H1 (cell line): ENCODE results near the gene OGN. TPM values are rescaled to one million over a fixed set of nuclear protein-coding genes. Genes with fewer than 3 reads are reported as not detected.

Experiments
- CTCF ChIA-PET: fragments of 300-600 bp; sonication (Branson Sonifier 250); formaldehyde crosslinking; loops from one replicate; lab custom pipeline; 2021; ENCODE audit not compliant: partially characterized antibody; lab: Charles Lee
- POLR2A ChIA-PET: fragments of 300-600 bp; sonication (Branson Sonifier 250); formaldehyde crosslinking; loops from one replicate; lab custom pipeline; 2021; ENCODE audit warnings: inconsistent platforms; ENCODE audit not compliant: partially characterized antibody; lab: Charles Lee
- DNase-seq, 2 experiments: peaks; one replicate each; pipeline versions ENCODE4 v3.0.0 to v3.0.0-alpha.2; 2010 to 2022; ENCODE audit warnings: low spot score in 2 of 2, low read depth in 1 of 2, mixed read lengths in 1 of 2
- FAIRE-seq: peaks from 2 replicates; lab custom pipeline; 2011; peaks lifted over from hg19 to GRCh38; lab: Jason Lieb, UNC
- H2AFZ ChIP-seq: 2 replicates; pipeline ENCODE4 v1.8.1; 2012; ENCODE audit warnings: low read length, inconsistent platforms
- H2AK5ac ChIP-seq: 2 replicates; pipeline ENCODE4 v1.6.1; 2013; ENCODE audit warnings: low read depth, low read length
- H2BK120ac ChIP-seq: replicated peaks from 2 replicates; pipeline ENCODE3; 2013; ENCODE audit warnings: low read depth, low read length, inconsistent platforms
- H2BK12ac ChIP-seq: 2 replicates; pipeline ENCODE4 v1.6.1; 2013; ENCODE audit warnings: low read depth, low read length
- H2BK15ac ChIP-seq: 2 replicates; pipeline ENCODE4 v1.6.1; 2013; ENCODE audit warnings: low read length
- H2BK20ac ChIP-seq: 2 replicates; pipeline ENCODE4 v1.6.1; 2013; ENCODE audit warnings: low read length
- H2BK5ac ChIP-seq: 2 replicates; pipeline ENCODE4 v1.6.1; 2013; ENCODE audit warnings: low read depth, low read length
- H3K14ac ChIP-seq: 2 replicates; pipeline ENCODE4 v1.6.1; 2013; ENCODE audit warnings: inconsistent platforms; ENCODE audit not compliant: insufficient read length
- H3K18ac ChIP-seq: 2 replicates; pipeline ENCODE4 v1.6.1; 2013; ENCODE audit warnings: low read length; ENCODE audit errors: extremely low read depth
- H3K23ac ChIP-seq: 2 replicates; pipeline ENCODE4 v1.6.1; 2013; ENCODE audit warnings: inconsistent platforms; ENCODE audit not compliant: insufficient read length
- H3K23me2 ChIP-seq: 2 replicates; pipeline ENCODE4 v1.6.1; 2013; ENCODE audit warnings: low read depth, low read length
- H3K27ac ChIP-seq: 2 replicates; pipeline ENCODE4 v1.6.1; 2011; ENCODE audit warnings: low read depth, low read length, inconsistent platforms
- H3K27me3 ChIP-seq, 4 experiments: replicated peaks in 1 of 4; 1 replicate in 1 of 4; 2 replicates in 3 of 4; pipeline versions ENCODE4 v1.6.1 to v1.8.1; 2011 to 2013; ENCODE audit warnings: low read length in 3 of 4, mild to moderate bottlenecking in 3 of 4, inconsistent platforms in 2 of 4, mixed read lengths in 2 of 4, moderate library complexity in 1 of 4; ENCODE audit not compliant: control insufficient read depth in 3 of 4, insufficient read depth in 3 of 4; ENCODE audit errors: extremely low read depth in 1 of 4
- H3K36me3 ChIP-seq, 4 experiments: 2 replicates each; pipeline versions ENCODE4 v1.6.1 to v1.8.1; 2011 to 2013; ENCODE audit warnings: mild to moderate bottlenecking in 4 of 4, low read length in 3 of 4, moderate library complexity in 2 of 4, control low read depth in 1 of 4, inconsistent platforms in 1 of 4; ENCODE audit not compliant: insufficient read depth in 4 of 4, control insufficient read depth in 2 of 4
- H3K4ac ChIP-seq: replicated peaks from 2 replicates; pipeline ENCODE3; 2013; ENCODE audit warnings: low read length, low read depth, mixed read lengths, inconsistent platforms; ENCODE audit not compliant: insufficient read length
- H3K4me1 ChIP-seq, 4 experiments: replicated peaks in 1 of 4; 1 replicate in 1 of 4; 2 replicates in 3 of 4; pipeline versions ENCODE4 v1.6.1 to v1.8.1; 2011 to 2013; ENCODE audit warnings: low read length in 3 of 4, inconsistent platforms in 2 of 4, mixed read lengths in 1 of 4; ENCODE audit not compliant: insufficient read depth in 4 of 4, control insufficient read depth in 3 of 4
- H3K4me2 ChIP-seq, 2 experiments: 2 replicates each; pipeline versions ENCODE4 v1.6.1 to v1.8.1; 2011 to 2013; ENCODE audit warnings: low read depth in 2 of 2, low read length in 2 of 2, control low read depth in 1 of 2, inconsistent platforms in 1 of 2, mild to moderate bottlenecking in 1 of 2; ENCODE audit not compliant: insufficient read depth in 1 of 2
- H3K4me3 ChIP-seq, 4 experiments: fragments of 200-600, 300-600 bp in 1 of 4; sonication (generic), shearing (Covaris generic), sonication (Bioruptor Twin) in 1 of 4; 2 replicates each; pipeline versions ENCODE4 v1.5.1 to v1.8.1; 2011 to 2016; ENCODE audit warnings: low read length in 4 of 4, low read depth in 3 of 4, control low read depth in 2 of 4, inconsistent platforms in 2 of 4, mild to moderate bottlenecking in 2 of 4, mixed read lengths in 1 of 4, moderate library complexity in 1 of 4; ENCODE audit not compliant: insufficient read depth in 2 of 4; ENCODE audit errors: extremely low read depth in 1 of 4
- H3K56ac ChIP-seq: replicated peaks from 2 replicates; pipeline ENCODE3; 2013; ENCODE audit warnings: low read depth, mild to moderate bottlenecking, mixed read lengths, low read length, inconsistent platforms; ENCODE audit not compliant: insufficient read length
- H3K79me1 ChIP-seq: 2 replicates; pipeline ENCODE4 v1.6.1; 2013; ENCODE audit warnings: low read depth, low read length, control low read depth
- H3K79me2 ChIP-seq, 2 experiments: 2 replicates each; pipeline versions ENCODE4 v1.6.1 to v1.8.1; 2012 to 2013; ENCODE audit warnings: low read length in 2 of 2, mild to moderate bottlenecking in 2 of 2, inconsistent platforms in 1 of 2; ENCODE audit not compliant: insufficient read depth in 2 of 2, control insufficient read depth in 1 of 2
- H3K9ac ChIP-seq, 4 experiments: replicated peaks in 1 of 4; 1 replicate in 1 of 4; 2 replicates in 3 of 4; pipeline versions ENCODE4 v1.6.1 to v1.8.1; 2011 to 2013; ENCODE audit warnings: low read depth in 3 of 4, low read length in 3 of 4, control low read depth in 2 of 4, mild to moderate bottlenecking in 2 of 4, moderate library complexity in 2 of 4, inconsistent platforms in 1 of 4; ENCODE audit errors: extremely low read depth in 1 of 4
- H3K9me3 ChIP-seq, 2 experiments: 2 replicates each; pipeline versions ENCODE4 v1.6.1 to v1.8.1; 2012 to 2013; ENCODE audit warnings: mild to moderate bottlenecking in 2 of 2, moderate library complexity in 2 of 2, control low read depth in 1 of 2, inconsistent platforms in 1 of 2, low read depth in 1 of 2, low read length in 1 of 2, mixed read lengths in 1 of 2; ENCODE audit not compliant: insufficient read depth in 2 of 2
- H4K20me1 ChIP-seq, 2 experiments: replicated peaks in 1 of 2; 2 replicates each; pipeline versions ENCODE3 to v1.8.1; 2011 to 2013; ENCODE audit warnings: inconsistent platforms in 2 of 2, low read length in 2 of 2, mild to moderate bottlenecking in 1 of 2; ENCODE audit not compliant: insufficient read depth in 2 of 2, control insufficient read depth in 1 of 2
- H4K5ac ChIP-seq: 2 replicates; pipeline ENCODE4 v1.6.1; 2013; ENCODE audit warnings: low read length, low read depth, mixed read lengths, inconsistent platforms; ENCODE audit not compliant: insufficient read length
- H4K8ac ChIP-seq: 2 replicates; pipeline ENCODE4 v1.8.0; 2013; ENCODE audit warnings: mild to moderate bottlenecking, moderate library complexity, low read length, inconsistent platforms; ENCODE audit not compliant: insufficient read depth; ENCODE audit errors: extremely low read depth
- H4K91ac ChIP-seq: replicated peaks from 2 replicates; pipeline ENCODE3; 2013; ENCODE audit warnings: low read length, mixed read lengths, inconsistent platforms; ENCODE audit not compliant: insufficient read length
- CHD1 ChIP-seq: IDR thresholded peaks from 2 replicates; pipeline ENCODE4 v1.6.1; 2012; ENCODE audit warnings: low read depth, low read length, improper control_type of control experiment
- GABPA ChIP-seq: IDR thresholded peaks from 2 replicates; pipeline ENCODE4 v1.6.1; 2011; ENCODE audit warnings: mild to moderate bottlenecking, low read length, moderate library complexity, borderline replicate concordance; ENCODE audit not compliant: insufficient read depth
- GTF2F1 ChIP-seq: IDR thresholded peaks from 2 replicates; pipeline ENCODE4 v1.6.1; 2012; ENCODE audit warnings: low read depth, low read length, improper control_type of control experiment, borderline replicate concordance
- JUN ChIP-seq: IDR thresholded peaks from 2 replicates; pipeline ENCODE4 v1.6.1; 2011; ENCODE audit warnings: low read depth, mild to moderate bottlenecking, improper control_type of control experiment, low read length
- NANOG ChIP-seq: IDR thresholded peaks from 2 replicates; pipeline ENCODE4 v1.6.1; 2011; ENCODE audit warnings: low read length, low read depth, mild to moderate bottlenecking, inconsistent platforms; ENCODE audit not compliant: insufficient read depth, poor library complexity, severe bottlenecking
- PHF8 ChIP-seq: fragments of 200-600 bp; sonication (generic); conservative IDR thresholded peaks from 2 replicates; pipeline ENCODE4 v1.7.1; 2012; ENCODE audit warnings: low read depth, mild to moderate bottlenecking, inconsistent platforms, low read length, moderate library complexity
- RAD21 ChIP-seq, 2 experiments: IDR thresholded peaks in 1 of 2; conservative IDR thresholded peaks in 1 of 2; 2 replicates each; pipeline ENCODE4 v1.6.1; 2011; ENCODE audit warnings: low read depth in 2 of 2, low read length in 2 of 2, improper control_type of control experiment in 1 of 2, inconsistent platforms in 1 of 2, mild to moderate bottlenecking in 1 of 2, moderate library complexity in 1 of 2
- RXRA ChIP-seq: IDR thresholded peaks from 2 replicates; pipeline ENCODE4 v1.6.1; 2011; ENCODE audit warnings: low read depth, mild to moderate bottlenecking, low read length, moderate library complexity; ENCODE audit not compliant: insufficient read depth
- SP4 ChIP-seq: IDR thresholded peaks from 2 replicates; pipeline ENCODE4 v1.6.1; 2012; ENCODE audit warnings: low read length, inconsistent platforms
- YY1 ChIP-seq: IDR thresholded peaks from 2 replicates; pipeline ENCODE4 v1.6.1; 2011; ENCODE audit warnings: low read depth, mild to moderate bottlenecking, low read length
- WGBS, 2 experiments: shearing (Covaris generic) in 1 of 2; methylation state at CpG; one replicate each; pipeline versions ENCODE4 v1.1.6 to v1.1.7; 2013 to 2015; ENCODE audit warnings: low lambda C conversion rate in 2 of 2, mixed read lengths in 2 of 2, inconsistent platforms in 1 of 2, low coverage in 1 of 2, missing lambda C conversion rate in 1 of 2; ENCODE audit not compliant: insufficient replicate concordance in 2 of 2, insufficient coverage in 1 of 2, insufficient read length in 1 of 2; ENCODE audit errors: extremely low coverage in 1 of 2, missing lambda C conversion rate in 1 of 2; 5-methylcytosine and 5-hydroxymethylcytosine counted together
- polyA plus RNA-seq, 7 experiments: library from polyadenylated mRNA; depleted of rRNA in 3 of 7; stranded (reverse) in 5 of 7; unstranded in 2 of 7; fragments of >200 nt in 5 of 7; fragments of 200-250 nt in 2 of 7; gene quantifications; 1 replicate in 5 of 7; 2 replicates in 1 of 7; 4 replicates in 1 of 7; pipeline versions ENCODE4 v1.2.1 to v1.2.3, GENCODE V29; 2011 to 2013; ENCODE audit warnings: missing spikeins in 2 of 7, mixed read lengths in 2 of 7
- total RNA-seq: library from RNA; stranded (reverse); fragmentation: NEBNext Ultra II Directional; extraction: Animal tissue kit (Norgen Biotek cat#: 25700); gene quantifications from 2 replicates; pipeline ENCODE4 v1.2.1, GENCODE V29; 2021
- TF ChIP-seq, protein P1 (sequence below), 3 experiments: IDR thresholded peaks; 1 replicate in 2 of 3; 2 replicates in 1 of 3; pipeline versions ENCODE4 v1.5.1 to v1.6.1; 2011; ENCODE audit warnings: low read length in 3 of 3, mild to moderate bottlenecking in 3 of 3, inconsistent platforms in 2 of 3, low read depth in 1 of 3, moderate library complexity in 1 of 3; ENCODE audit not compliant: insufficient read depth in 1 of 3; ENCODE audit errors: control extremely low read depth in 1 of 3

The OGN gene
- total and polyA plus RNA-seq, 2 of the 8 experiments (the other 6 are each of a cell fraction or from before 2014, with no cell fraction given) = not detected

DNA sequence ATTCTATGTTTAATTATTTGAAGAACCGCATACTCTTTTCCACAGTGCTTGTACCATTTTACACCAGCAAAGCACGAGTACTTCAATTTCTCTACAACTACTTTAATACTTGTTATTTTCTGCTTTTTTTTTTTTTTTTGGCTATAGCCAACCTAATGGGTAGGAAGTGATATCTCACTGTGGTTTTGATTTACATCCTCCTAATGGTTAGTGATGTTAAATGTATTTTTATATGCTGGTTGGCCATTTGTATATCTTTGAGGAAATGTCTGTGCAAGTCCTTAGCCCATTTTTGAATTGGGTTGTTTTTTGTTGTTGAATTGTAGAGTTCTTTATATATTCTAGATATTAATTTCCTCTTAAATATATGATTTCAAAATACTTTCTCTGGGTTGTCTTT, 22.6 kb downstream of the OGN start:
- H2BK20ac ChIP-seq = no peak overlapping the region
- DNase-seq = no peak
- H2BK12ac ChIP-seq = no peak overlapping the region
- no peak overlapping the region for H3K27ac ChIP-seq
- H4K5ac ChIP-seq = no peak overlapping the region
- H3K79me2 ChIP-seq = no peaks in the 10 kb centered on the region
- H3K18ac ChIP-seq = no peak overlapping the region
- H4K8ac ChIP-seq = no peak overlapping the region
- no peak overlapping the region for H3K4ac ChIP-seq
- no peaks in the 10 kb centered on the region for H3K27me3 ChIP-seq
- no peak for TF ChIP-seq PHF8
- TF ChIP-seq GTF2F1 = no peak
- no peak for TF ChIP-seq GABPA
- TF ChIP-seq, protein P1, sequence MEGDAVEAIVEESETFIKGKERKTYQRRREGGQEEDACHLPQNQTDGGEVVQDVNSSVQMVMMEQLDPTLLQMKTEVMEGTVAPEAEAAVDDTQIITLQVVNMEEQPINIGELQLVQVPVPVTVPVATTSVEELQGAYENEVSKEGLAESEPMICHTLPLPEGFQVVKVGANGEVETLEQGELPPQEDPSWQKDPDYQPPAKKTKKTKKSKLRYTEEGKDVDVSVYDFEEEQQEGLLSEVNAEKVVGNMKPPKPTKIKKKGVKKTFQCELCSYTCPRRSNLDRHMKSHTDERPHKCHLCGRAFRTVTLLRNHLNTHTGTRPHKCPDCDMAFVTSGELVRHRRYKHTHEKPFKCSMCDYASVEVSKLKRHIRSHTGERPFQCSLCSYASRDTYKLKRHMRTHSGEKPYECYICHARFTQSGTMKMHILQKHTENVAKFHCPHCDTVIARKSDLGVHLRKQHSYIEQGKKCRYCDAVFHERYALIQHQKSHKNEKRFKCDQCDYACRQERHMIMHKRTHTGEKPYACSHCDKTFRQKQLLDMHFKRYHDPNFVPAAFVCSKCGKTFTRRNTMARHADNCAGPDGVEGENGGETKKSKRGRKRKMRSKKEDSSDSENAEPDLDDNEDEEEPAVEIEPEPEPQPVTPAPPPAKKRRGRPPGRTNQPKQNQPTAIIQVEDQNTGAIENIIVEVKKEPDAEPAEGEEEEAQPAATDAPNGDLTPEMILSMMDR (IDR thresholded peaks at IDR 0.05; ENCODE audit: control extremely low read depth in 1 of 3, insufficient read depth in 1 of 3, low read depth in 1 of 3, low read length in 3 of 3) = no peak
- no peak for TF ChIP-seq RAD21 (IDR thresholded peaks at IDR 0.05 in 1 of 2, conservative IDR thresholded peaks at IDR 0.05 in 1 of 2; ENCODE audit: low read depth in 2 of 2, low read length in 2 of 2)
- no peak for TF ChIP-seq SP4
- TF ChIP-seq YY1 = no peak
- TF ChIP-seq CHD1 = no peak
- no peak for TF ChIP-seq JUN
- no peak for TF ChIP-seq NANOG
- TF ChIP-seq RXRA = no peak
- H3K9me3 ChIP-seq = no peaks in the 10 kb centered on the region
- peaks cover 0 to 6% (median 2%) of the 10 kb centered on the region in 4 experiments; a peak in 3 of 7 replicates for H3K4me1 ChIP-seq
- H3K23me2 ChIP-seq = no peaks in the 10 kb centered on the region
- H3K56ac ChIP-seq = no peak overlapping the region
- H3K23ac ChIP-seq = no peak overlapping the region
- no peaks in the 10 kb centered on the region for H3K79me1 ChIP-seq
- ChIA-PET POLR2A (no interaction called here), CTCF (no interaction called here)
- H3K14ac ChIP-seq = no peak overlapping the region
- H2BK5ac ChIP-seq = no peak overlapping the region
- FAIRE-seq = no peak
- H4K91ac ChIP-seq = no peak overlapping the region
- no peak overlapping the region for H3K9ac ChIP-seq
- no peak overlapping the region for H2AFZ ChIP-seq
- no peak overlapping the region for H2BK15ac ChIP-seq
- H3K4me2 ChIP-seq = no peak overlapping the region
- H4K20me1 ChIP-seq = no peaks in the 10 kb centered on the region
- no peak overlapping the region for H3K4me3 ChIP-seq
- H3K36me3 ChIP-seq = no peaks in the 10 kb centered on the region
- H2BK120ac ChIP-seq = no peak overlapping the region
- 96% methylated on average over 2 of the region's 2 CpGs; no CpG with 5 or more reads in 1 of the 2 experiments for WGBS, 2 experiments
- no peak overlapping the region for H2AK5ac ChIP-seq
